Anterior cingulate cortex (tissue), 58 donors: ENCODE results near the gene ANK2.
A peak's percentile ranks its signal among the peaks of the same experiment; 100 is the strongest.

Experiments
- DNase-seq, 58 donors: peaks; one replicate each; lab custom pipeline; 2025; lab: John Stamatoyannopoulos, UW

The ANK2 gene

DNA sequence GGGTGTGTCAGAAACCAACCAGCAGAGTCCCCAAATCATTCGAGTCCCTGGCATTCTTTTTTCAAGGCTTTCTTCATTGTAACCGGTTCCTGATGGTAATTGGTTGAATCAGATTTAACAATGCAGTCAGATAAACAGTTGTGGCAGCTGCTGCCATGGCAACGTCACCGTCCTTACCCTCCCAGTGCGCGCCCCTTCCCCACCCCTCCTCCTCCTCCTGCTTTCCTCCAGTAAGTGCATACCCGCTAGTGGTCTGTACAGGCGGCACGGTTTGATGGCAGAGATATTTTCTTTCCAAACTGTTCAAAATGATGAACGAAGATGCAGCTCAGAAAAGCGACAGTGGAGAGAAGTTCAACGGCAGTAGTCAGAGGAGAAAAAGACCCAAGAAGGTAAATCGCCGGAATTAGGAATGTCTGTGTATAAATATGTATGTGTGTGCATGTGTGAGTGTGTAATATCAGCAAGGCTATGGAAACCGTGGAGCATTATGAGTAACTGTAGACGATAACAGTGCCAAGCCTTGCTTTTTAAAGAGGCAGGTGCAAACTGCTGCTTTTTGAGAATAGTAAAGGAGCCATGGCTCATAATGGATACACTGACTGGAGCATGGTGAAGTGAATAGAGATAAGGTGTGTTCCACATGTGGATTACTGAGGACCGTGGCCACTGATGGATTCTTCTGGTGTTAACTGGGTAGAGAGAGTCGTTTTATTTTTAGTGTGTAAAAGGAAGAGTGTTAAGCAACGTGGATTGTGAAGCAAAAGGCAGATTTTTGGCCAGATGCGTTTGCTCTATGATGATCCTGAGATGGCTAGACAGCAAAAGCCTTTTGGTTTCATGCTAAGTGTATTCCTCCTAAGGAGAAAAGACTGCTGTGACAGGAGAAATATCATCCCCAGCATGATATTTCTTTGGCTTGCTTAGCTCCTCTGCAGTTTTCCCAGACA is at the start of gene ANK2:
TSS of gene ANK2 (plus strand) at position 233 of the 950 bp plus-strand sequence. CDS start at position 309, 76 bp downstream.
- peak in 54 of 58 donors; percentile 2 to 73 (median 41) for DNase-seq

DNA sequence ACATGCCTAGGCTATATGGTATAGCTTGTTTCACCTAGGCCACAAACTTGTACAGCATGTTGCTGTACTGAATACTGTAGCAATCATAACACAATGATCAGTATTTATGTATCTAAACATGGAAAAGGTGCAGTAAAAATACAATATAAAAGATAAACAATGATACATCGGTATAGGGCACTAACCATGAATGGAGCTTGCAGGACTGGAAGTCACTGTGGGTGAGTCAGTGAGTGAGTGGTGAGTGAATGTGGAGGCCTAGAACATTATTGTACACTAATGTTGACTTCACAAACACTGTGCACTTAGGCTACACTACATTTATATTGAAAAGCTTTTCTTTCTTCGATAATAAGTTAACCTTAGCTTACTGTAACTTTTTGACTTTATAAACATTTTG is 45.6 kb upstream of the ANK2 start:
- DNase-seq = no peak

DNA sequence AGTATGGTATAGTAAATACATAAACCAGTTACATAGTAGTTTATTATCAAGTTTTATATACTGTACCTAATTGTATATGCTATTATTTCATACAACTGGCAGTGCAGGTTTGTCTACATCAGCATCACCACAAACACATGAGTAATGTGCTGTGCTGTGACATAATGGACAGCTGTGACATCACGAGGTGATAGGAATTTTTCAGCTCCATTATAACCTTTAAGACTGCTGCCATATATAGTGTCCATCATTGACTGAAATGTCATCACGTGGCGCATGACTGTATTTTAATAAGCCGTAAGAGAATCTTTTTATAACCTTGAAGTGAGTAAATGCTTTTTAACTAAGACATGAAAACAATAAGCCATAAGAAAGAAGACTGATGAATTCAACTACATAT is 44.8 kb upstream of the ANK2 start:
- no peak for DNase-seq

DNA sequence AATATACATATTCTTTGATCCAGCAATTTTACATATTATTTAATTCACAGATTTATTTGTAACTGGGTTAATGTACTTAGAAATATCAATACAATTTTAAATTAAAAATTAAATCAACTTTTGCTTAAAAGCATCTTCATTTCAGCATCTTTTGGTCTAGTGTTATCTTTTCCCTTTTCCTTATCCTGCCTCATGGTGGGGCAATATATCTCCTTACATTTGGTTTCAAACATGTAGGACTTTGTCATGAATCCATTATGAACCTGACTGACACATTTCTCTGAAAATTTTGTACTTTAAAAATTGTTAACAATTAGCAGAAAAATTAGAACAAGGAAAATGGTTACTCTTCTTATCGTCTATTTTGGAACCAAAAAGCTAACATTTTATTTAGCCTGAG is 42.8 kb upstream of the ANK2 start:
- DNase-seq = no peak

DNA sequence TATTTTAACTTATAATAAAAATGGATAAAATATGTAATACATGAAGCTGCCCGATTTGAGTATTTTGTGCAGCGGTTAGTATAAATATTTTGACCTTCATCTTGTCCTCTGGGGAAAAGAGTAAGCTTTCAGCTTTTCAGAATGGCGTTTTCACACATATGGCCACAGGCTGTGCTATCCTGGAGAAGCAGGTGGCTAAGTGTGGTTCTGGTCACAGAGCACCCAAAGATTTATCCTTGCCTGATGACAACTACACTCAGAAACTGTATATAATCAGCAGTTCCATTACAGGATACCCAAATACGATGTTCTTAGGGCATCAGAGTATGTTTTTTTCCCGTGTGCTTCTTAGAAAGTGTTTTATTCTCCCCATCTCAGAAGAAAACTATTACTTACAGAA is 42.3 kb upstream of the ANK2 start:
- no peak for DNase-seq

DNA sequence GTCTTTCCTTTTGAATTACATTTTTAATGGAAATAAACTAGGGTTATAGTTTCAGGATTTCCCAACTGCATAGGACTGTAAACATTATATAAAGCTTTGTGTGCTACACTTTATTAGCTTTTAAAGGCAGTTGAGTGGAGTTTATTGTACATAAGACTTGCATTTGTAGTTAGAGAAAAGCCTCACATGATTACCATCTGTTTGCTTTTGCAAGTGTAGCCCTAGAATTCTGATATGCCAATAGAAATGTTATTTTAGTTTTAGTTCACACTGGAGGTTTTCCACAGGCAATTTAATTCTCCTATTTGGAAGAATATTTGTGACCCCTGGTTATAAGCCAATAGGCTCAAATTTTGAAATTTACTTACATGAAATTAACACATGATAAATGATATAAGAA is 41.3 kb upstream of the ANK2 start:
- no peak for DNase-seq

DNA sequence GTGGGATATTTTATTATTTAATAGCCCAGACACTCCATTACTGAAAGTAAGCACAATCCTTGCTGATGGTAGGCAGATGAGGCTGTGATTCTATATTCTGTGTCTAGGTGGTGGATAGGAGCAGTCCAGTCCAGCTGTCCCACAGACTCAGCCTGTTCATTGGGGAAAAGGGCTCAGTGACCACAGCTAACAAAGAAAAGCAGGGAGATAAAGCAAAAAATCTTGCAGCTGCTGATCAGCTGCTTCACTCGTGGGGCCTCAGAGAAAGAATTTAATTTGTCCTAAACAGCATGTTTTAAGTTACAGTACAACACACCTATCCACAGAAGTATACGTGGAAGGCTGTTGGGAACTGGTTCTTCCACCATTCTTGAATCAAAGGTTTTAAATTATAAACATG is 40.7 kb upstream of the ANK2 start:
- peak in 3 of 58 donors; percentile 5 to 23 (median 17) for DNase-seq

DNA sequence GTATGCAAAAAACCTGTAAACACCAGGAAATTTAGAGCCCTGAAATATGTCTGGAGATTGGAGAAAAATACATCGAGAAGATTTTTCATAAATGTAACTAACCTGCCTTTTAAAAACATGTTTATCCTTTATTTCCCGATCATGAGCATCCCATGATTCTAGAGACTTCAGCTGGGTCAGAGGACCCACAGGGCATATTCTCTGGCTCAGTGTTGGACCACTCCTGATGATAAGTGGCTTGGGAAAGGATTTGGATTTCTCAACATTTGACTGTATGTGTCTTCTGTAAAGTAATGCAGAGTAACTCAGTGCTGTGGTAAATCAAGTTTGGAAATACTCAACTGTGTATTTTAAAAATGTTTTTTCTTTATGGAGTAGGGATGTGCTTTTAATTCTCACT is 40.0 kb upstream of the ANK2 start:
- DNase-seq = no peak

DNA sequence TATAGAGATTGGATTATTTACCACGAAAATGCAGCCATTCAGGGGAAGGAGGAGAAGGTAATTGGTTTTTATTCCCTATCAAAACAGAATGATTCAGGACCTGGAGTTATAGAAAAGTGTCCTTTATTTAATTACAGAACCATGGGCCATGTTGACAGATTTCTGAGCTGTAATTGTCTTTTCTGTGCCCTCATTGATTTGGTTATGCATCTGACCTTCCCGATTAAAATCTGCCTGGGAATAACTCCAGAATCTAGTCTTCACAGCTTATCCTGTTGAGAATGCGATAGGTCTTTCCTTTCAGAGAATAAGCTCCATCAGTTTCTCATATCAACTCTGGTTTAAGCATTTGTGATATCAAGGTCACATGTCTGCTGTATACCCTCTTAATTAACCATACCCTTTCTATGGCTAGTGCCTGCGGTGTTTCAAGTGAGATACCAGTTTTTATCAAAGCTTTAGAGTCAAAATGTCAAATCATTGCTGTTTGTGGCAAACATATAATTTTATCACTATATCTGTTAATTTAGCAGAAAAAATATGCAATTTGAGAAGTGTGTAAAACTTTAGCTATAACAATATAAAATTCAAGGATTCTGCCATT is 37.2 kb upstream of the ANK2 start:
- DNase-seq = no peak

DNA sequence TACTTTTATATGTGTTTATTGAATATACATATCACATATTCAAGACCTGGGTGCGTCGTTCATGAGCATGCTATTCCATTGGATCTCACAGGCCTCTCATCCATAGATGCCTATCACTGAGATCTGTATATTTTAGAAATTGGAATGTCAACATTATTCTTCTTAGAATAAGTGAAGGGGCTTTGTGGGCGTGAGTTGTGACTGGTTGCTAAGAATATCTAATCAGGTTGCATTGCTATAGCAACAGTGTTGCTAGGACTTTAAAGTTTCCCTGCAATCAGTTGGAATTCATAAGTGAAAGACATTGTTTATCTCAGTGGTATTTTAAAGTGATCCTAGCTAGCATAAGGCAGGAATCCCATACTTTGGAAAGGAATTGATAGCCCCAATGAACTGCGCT is 36.7 kb upstream of the ANK2 start:
- DNase-seq = peak in 5 of 58 donors; percentile 4 to 60 (median 11)

DNA sequence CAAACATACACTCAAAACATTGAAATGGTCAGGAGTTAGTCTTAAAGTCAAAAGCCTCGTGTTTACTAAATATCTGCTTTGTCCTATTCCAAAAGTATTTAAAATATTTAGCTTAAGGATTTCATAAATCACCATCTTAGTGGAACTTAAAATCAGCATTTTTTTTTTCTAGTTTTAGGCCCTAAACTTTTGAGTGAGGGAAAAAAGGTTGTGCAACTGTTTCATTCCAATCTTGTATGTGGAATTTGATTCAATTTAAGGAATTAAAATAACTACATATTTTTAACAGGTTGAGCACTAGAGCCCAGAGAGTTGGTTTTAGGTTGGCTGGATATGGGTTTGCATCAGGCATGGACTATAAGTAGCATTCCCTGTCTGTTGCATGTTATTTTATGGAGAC is 35.7 kb upstream of the ANK2 start:
- DNase-seq = no peak

DNA sequence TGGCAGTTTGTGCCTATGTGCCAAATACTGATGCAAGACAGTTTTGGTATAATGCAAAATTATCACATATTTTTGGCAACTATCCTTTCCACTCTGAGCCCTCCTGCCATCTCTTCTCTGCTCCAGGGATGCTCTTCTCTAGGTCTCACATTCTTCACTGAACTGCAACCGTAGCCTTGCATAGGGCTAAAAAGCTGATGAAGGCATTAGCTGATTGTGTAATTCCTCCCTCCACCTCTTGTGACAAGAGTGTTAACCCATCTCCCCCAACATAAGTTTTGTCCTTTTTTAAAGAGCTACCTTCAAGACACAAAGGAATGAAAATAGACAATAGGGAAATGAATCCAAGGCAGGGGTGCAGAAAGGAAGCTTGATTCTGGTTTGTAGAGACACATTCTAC is 33.1 kb upstream of the ANK2 start:
- no peak for DNase-seq

DNA sequence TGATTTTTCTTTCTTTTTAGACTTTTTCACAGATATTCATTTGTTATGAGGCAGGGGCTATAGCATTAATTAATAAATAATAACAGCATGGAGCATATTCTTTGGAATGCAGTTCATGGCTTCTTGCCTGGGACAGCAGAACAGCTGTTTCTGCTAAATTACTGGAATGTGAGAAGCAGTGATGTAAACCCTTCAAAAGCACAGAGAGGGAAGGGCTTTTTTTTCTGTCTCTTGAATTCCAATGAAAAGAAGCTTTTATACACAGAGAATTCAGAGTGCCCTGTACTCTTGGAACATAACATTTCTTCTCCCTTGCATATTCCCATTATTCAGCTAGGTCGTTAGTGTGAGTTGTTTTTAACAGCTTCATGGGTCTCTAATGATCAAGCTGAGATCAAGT is 28.5 kb upstream of the ANK2 start:
- DNase-seq = peak in 1 of 58 donors; percentile 37

DNA sequence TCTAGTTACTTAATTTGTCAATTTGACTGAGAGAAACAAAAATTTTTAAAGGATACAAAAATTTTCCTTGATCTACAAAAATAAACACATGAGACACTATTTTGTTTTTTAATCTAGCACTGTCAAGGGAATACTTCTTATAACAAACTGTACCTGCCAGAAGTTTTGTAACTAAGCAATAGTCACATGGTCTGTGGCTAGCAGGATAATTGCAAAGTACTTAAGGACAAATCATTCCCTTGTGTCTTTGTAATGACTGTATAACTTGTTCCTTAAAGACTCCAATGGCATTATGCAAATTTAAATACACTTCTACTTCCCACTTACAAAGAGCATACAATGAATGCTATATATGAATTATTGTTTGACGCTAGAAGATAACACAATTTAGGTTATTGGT is 25.1 kb upstream of the ANK2 start:
- DNase-seq = no peak

DNA sequence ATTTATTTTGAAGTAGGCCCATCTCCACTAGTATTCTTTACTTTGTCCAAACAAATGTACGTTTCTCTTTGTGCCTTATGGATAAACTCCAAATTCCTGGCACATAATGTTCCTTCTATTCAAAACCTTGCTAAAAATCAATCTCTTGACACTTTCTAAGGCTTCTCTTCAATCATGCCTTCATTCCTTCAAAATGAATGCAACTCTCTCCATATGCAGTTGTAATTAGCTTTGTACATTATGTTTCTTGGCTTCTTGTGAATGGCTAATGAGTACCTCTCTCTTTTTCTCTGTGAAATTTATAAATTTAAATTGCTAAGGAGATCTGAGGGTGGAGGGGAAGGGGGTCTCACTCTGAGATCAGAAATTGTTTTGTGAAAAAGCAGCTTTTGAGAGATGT is 24.0 kb upstream of the ANK2 start:
- DNase-seq = no peak

DNA sequence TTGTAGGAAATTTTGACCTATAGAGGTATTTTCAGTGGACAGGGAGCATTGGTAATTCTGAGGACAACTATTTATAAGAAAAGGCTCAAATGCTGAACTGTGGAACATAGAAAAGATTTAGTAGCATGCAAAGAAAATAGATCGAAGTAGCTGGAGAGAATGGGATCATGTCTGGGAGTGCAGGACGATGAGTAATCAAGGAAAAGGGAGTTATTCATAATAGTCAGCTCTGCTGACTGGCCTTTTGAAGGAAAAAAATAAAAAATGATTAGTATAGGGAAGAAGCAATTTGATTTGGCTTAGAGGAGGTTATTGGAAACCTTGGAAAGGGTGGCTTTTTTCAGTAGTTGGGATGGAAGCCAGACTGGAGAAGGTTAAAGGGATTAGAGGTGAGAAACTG is 22.9 kb upstream of the ANK2 start:
- DNase-seq = no peak

DNA sequence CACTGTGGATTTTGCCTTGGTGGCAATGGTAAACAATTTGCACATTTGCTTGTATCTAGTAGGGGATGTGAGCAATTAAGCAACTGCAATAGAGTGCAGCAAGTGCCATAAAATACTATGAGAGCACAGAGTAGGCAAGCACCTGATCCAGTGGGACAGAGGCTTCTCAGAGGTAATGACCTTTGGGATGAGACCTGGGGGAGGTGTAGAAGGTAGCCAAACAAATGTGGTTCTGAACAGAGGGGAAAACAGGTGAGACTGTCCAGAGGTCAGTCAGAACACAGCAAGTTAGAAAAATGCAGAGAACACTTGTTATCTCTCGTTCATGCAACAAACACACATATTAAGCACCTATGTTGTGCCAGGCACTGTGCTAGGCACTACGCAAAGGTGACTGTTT is 21.4 kb upstream of the ANK2 start:
- DNase-seq = no peak

DNA sequence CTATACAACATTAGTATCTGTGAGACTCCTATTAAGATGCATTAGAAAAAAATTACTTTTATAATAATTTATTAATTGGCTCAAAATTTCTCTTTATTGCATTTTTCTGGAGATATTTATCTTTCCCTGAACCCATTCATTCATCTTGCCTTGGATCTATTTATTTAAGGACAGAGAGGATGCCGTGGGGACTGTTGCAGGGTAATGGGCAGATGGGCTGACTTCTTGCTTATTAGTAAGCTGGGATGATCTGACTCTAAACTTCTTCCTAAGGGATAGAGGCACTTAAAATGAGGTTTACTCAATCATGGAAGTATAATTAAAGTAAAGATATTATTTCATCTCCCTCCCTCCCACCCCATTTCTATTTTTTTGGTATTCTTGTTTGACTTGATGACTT is 18.2 kb upstream of the ANK2 start:
- no peak for DNase-seq

DNA sequence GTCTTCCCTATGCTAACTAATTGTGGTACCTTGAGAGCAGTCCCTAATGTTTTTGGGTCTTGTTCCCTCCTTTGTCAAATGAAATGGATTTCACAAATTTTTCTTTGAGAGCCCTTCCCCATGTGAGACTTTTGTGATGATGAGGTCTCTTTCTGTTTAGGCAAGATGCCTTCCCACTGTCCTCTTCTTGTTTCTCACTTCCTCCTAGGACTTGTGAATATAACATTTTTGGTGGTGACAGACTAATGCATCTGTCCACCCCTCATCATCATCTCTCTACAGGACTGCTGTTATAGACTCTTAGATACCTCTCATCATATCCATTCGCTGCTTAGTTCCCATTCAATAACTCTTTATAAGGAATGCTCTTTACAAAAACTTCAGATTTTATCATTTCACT is 8.7 kb upstream of the ANK2 start:
- DNase-seq = no peak

DNA sequence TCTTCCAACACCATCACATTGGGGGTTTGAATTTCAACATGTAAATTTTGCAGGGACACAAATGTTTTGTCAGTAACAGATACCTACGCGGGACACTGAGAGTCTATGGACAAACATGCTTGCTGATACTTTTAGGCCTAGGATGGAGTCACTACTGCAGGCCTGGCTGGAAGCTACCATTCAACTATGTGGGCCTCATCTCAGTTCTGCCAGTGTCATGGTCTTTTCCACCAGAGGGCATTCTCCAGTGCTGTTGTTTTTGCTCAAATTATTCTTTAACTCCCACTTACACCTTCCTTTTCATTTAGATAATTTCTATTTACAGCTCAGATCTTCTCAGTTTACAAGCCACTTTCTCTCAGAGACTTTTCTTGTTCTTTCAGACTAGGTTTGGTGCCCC is 7.0 kb upstream of the ANK2 start:
- DNase-seq = no peak

DNA sequence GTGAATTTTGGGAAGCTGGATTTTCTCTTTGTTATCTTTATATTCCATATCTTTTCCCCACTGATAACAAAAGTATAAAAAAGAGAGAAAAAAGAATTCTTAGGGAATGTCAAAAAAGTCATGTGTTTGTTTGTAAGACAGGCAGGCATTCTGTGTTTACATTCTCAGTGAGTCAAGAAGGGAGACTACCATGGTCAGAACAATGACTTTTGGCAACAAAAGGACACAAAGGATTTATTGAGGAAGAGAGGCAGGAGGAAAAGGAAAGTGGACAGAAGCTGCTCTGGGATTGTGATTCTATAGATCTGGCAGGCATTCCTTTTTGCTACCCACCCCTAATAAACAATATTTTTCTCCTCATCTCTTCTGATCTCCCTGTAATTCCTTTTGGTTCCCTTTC is 5.9 kb upstream of the ANK2 start:
- peak in 1 of 58 donors; percentile 17 for DNase-seq

DNA sequence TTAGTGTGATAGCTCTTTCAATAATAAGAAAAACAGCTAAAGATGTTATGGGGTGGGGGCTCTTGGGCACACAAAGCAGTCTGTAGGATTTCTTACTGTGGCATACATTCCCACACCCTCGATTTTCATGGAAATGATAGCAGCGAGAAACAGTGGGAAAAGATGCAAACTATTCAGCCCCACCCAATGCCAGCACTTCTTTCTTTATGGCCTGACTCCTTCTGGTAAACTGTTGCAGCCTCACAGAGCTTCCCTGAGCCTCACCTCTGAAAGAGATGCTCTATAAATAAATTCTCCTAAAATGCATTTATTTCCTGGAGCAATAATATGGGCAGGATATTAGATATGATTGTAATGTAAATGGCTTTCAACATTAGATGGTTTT is 910 bp downstream of the ANK2 start:
- peak in 7 of 58 donors; percentile 2 to 43 (median 14) for DNase-seq
